CD1c-positive myeloid dendritic cell (primary cell): ENCODE measurements around the gene GET4.

Source experiments
- DNase-seq: peaks from one replicate; pipeline ENCODE4 v3.0.0-alpha.2; 2016; ENCODE audit errors: extremely low spot score

The GET4 gene

GRCh38 chr7:898855-899681 lies 22.7 kb downstream of the GET4 start:
- no peak for DNase-seq

GRCh38 chr7:899806-900205 lies 23.5 kb downstream of the GET4 start:
- no peak for DNase-seq

- DNase-seq = no peak
Measured at GRCh38 chr7:900331-901040, 24.1 kb downstream of the GET4 start.

GRCh38 chr7:901041-901387 lies 24.7 kb downstream of the GET4 start:
- no peak for DNase-seq

- peak; percentile 89 for DNase-seq
Measured at GRCh38 chr7:901388-902154, 25.2 kb downstream of the GET4 start.

- DNase-seq = no peak
Measured at GRCh38 chr7:902996-903395, 26.6 kb downstream of the GET4 start.

GRCh38 chr7:903921-904755 lies 27.8 kb downstream of the GET4 start:
- no peak for DNase-seq

GRCh38 chr7:904847-905246 lies 28.5 kb downstream of the GET4 start:
- DNase-seq = peak; percentile 59

GRCh38 chr7:906776-907157 lies 30.4 kb downstream of the GET4 start:
- DNase-seq = no peak

GRCh38 chr7:907158-907980 lies 31.0 kb downstream of the GET4 start:
- DNase-seq = no peak

- no peak for DNase-seq
Measured at GRCh38 chr7:908159-908581, 31.8 kb downstream of the GET4 start.

GRCh38 chr7:908591-909357 lies 32.4 kb downstream of the GET4 start:
- peak; percentile 67 for DNase-seq

- peak; percentile 97 for DNase-seq
Measured at GRCh38 chr7:909358-910329, 33.3 kb downstream of the GET4 start.

- no peak for DNase-seq
Measured at GRCh38 chr7:910441-910861, 34.1 kb downstream of the GET4 start.

- no peak for DNase-seq
Measured at GRCh38 chr7:910931-911431, 34.6 kb downstream of the GET4 start.

GRCh38 chr7:911791-912480 lies 35.6 kb downstream of the GET4 start:
- no peak for DNase-seq

- no peak for DNase-seq
Measured at GRCh38 chr7:913736-914520, 37.6 kb downstream of the GET4 start.
